OCI-LY7 (cell line): ENCODE measurements around the gene PSMD6.

Experiments used
- CTCF ChIP-seq: fragments of 200-600 bp; sonication (generic); conservative IDR thresholded peaks from 2 replicates; pipeline ENCODE4 v1.5.1; 2014; ENCODE audit warnings: mild to moderate bottlenecking, antibody characterized with exemption, low read length, moderate library complexity, mixed read lengths
- EZH2phosphoT487 ChIP-seq: fragments of 200-600 bp; sonication (generic); IDR thresholded peaks from 2 replicates; pipeline ENCODE4 v1.6.1; 2018; ENCODE audit warnings: low read depth, borderline replicate concordance, mild to moderate bottlenecking, mixed run types, antibody characterized with exemption, low read length, moderate library complexity, mixed read lengths

- TF ChIP-seq CTCF (no peak), EZH2phosphoT487 (no peak)
Observed at GRCh38 chr3:64039981-64040733, 16.9 kb upstream of the PSMD6 start.
